K562 (cell line): ENCODE measurements around the gene LPIN2. TPM values are rescaled to one million over a fixed set of nuclear protein-coding genes. Genes with fewer than 3 reads are reported as not detected.

ENCODE experiments used
- ATAC-seq: fragments of 200-7000 bp; cut with Tn5 transposase; 3 replicates; pipeline ENCODE4 v1.9.1; 2020; ENCODE audit warnings: moderate library complexity
- BruUV-seq: library from RNA; stranded (reverse); fragments of 400-500 nt; replicated peaks from 2 replicates; lab custom pipeline; 2021; lab: Mats Ljungman, UMichigan
- CTCF ChIA-PET: fragments of 300-600 bp; formaldehyde crosslinking; extraction: SDS; loops from one replicate; lab custom pipeline; 2021; ENCODE audit warnings: low intra/inter-chr PET ratio; lab: Yijun Ruan, JAX
- POLR2A ChIA-PET: fragments of 300-600, 350-650 bp; sonication (Branson Sonifier 250); formaldehyde crosslinking; extraction: SDS; loops from one replicate; lab custom pipeline; 2021; ENCODE audit warnings: antibody characterized with exemption, inconsistent platforms; lab: Yijun Ruan, JAX
- DNase-seq, 4 experiments: peaks; one replicate each; pipeline versions ENCODE4 v3.0.0 to v3.0.0-alpha.2; 2011 to 2018; ENCODE audit warnings: low spot score in 3 of 4, mixed read lengths in 3 of 4; ENCODE audit errors: extremely low read depth in 1 of 4
- FAIRE-seq: peaks from 2 replicates; lab custom pipeline; 2011; peaks lifted over from hg19 to GRCh38; lab: Jason Lieb, UNC
- H2AFZ ChIP-seq: 2 replicates; pipeline ENCODE4 v1.6.0; 2011; ENCODE audit warnings: low read depth, low read length, control low read depth, inconsistent platforms
- H3K27ac ChIP-seq: fragments of 200-600 bp; 3 replicates; pipeline ENCODE4 v1.8.0; 2011; ENCODE audit warnings: low read depth, mild to moderate bottlenecking, control low read depth, inconsistent platforms, low read length, moderate library complexity, mixed read lengths; ENCODE audit errors: extremely low read depth
- H3K27me3 ChIP-seq, 2 experiments: fragments of 300-600 bp in 1 of 2; 2 replicates in 1 of 2; 3 replicates in 1 of 2; pipeline versions ENCODE4 v1.6.0 to v1.8.0; 2011; ENCODE audit warnings: inconsistent platforms in 2 of 2, low read length in 2 of 2, mild to moderate bottlenecking in 1 of 2, mixed read lengths in 1 of 2, moderate library complexity in 1 of 2; ENCODE audit not compliant: control insufficient read depth in 2 of 2, insufficient read depth in 2 of 2
- H3K36me3 ChIP-seq: fragments of 300-600 bp; 3 replicates; pipeline ENCODE4 v1.8.0; 2011; ENCODE audit warnings: mild to moderate bottlenecking, low read length, inconsistent platforms; ENCODE audit not compliant: control insufficient read depth, insufficient read depth
- H3K4me1 ChIP-seq, 2 experiments: fragments of 200-600 bp in 1 of 2; replicated peaks in 1 of 2; 2 replicates in 1 of 2; 3 replicates in 1 of 2; pipeline versions ENCODE4 v1.5.1 to v1.8.0; 2011; ENCODE audit warnings: inconsistent platforms in 2 of 2, low read length in 2 of 2, mild to moderate bottlenecking in 1 of 2, mixed read lengths in 1 of 2, moderate library complexity in 1 of 2; ENCODE audit not compliant: control insufficient read depth in 2 of 2, insufficient read depth in 2 of 2
- H3K4me2 ChIP-seq: 2 replicates; pipeline ENCODE4 v1.6.1; 2011; ENCODE audit warnings: low read length, control low read depth, inconsistent platforms, mixed read lengths; ENCODE audit not compliant: insufficient read depth
- H3K4me3 ChIP-seq: fragments of 200-600 bp; sonication (generic), shearing (Covaris generic); 2 replicates; pipeline ENCODE4 v1.5.1; 2016; ENCODE audit warnings: control low read depth, inconsistent platforms
- H3K79me2 ChIP-seq: fragments of 200-600 bp; 3 replicates; pipeline ENCODE4 v1.8.0; 2011; ENCODE audit warnings: low read length, inconsistent platforms; ENCODE audit not compliant: control insufficient read depth, insufficient read depth
- H3K9ac ChIP-seq, 2 experiments: 2 replicates each; pipeline versions ENCODE4 v1.6.0 to v1.6.1; 2011; ENCODE audit warnings: low read depth in 2 of 2, low read length in 2 of 2, control low read depth in 1 of 2, inconsistent platforms in 1 of 2, mild to moderate bottlenecking in 1 of 2, mixed read lengths in 1 of 2; ENCODE audit not compliant: insufficient read depth in 1 of 2
- H3K9me1 ChIP-seq: one replicate; pipeline ENCODE4 v1.6.0; 2011; ENCODE audit warnings: inconsistent platforms, mild to moderate bottlenecking, low read length, moderate library complexity; ENCODE audit not compliant: control insufficient read depth, insufficient read depth
- H3K9me3 ChIP-seq: replicated peaks from 2 replicates; pipeline ENCODE4 v1.5.1; 2011; ENCODE audit warnings: low read depth, low read length, inconsistent platforms; ENCODE audit not compliant: control insufficient read depth, insufficient read depth
- H4K20me1 ChIP-seq: replicated peaks from 2 replicates; pipeline ENCODE4 v1.6.1; 2011; ENCODE audit warnings: low read length, inconsistent platforms, mixed read lengths; ENCODE audit not compliant: control insufficient read depth, insufficient read depth
- ATF1 ChIP-seq, 2 experiments: fragments of 450-650 bp in 1 of 2; IDR thresholded peaks; 2 replicates each; pipeline ENCODE4 v1.6.1; 2016; ENCODE audit warnings: missing compliant biosample characterization in 1 of 2, missing genetic modification characterization in 1 of 2
- CREB3L1 ChIP-seq: fragments of 450-650 bp; IDR thresholded peaks from 2 replicates; pipeline ENCODE4 v1.6.1; 2014; ENCODE audit warnings: low read depth, mild to moderate bottlenecking, moderate library complexity, borderline replicate concordance
- FOXK1 ChIP-seq: sonication (generic); formaldehyde crosslinking; IDR thresholded peaks from 2 replicates; pipeline ENCODE4 v1.8.0; 2022; ENCODE audit warnings: missing genetic modification reagents, mild to moderate bottlenecking, borderline replicate concordance
- HDGF ChIP-seq: fragments of 450-650 bp; IDR thresholded peaks from 2 replicates; pipeline ENCODE4 v1.6.1; 2016
- HOXB6 ChIP-seq: fragments of 250-450 bp; sonication (Bioruptor Pico); IDR thresholded peaks from 2 replicates; pipeline ENCODE4 v1.5.1; 2022; ENCODE audit warnings: mild to moderate bottlenecking, borderline replicate concordance
- JUND ChIP-seq, 2 experiments: IDR thresholded peaks; 2 replicates in 1 of 2; 3 replicates in 1 of 2; pipeline ENCODE4 v1.6.1; 2011; ENCODE audit warnings: borderline replicate concordance in 2 of 2, low read depth in 2 of 2, low read length in 2 of 2, improper control_type of control experiment in 1 of 2, missing biosample characterization in 1 of 2, missing genetic modification characterization in 1 of 2, missing genetic modification reagents in 1 of 2
- KDM1A ChIP-seq, 2 experiments: fragments of 450-650 bp; IDR thresholded peaks; 2 replicates each; pipeline ENCODE4 v1.6.1; 2016; ENCODE audit warnings: mild to moderate bottlenecking in 2 of 2
- LARP7 ChIP-seq: fragments of 450-650 bp; IDR thresholded peaks from 2 replicates; pipeline ENCODE4 v1.6.1; 2016
- MLX ChIP-seq, 2 experiments: fragments of 450-650 bp in 1 of 2; sonication (generic) in 1 of 2; formaldehyde crosslinking; conservative IDR thresholded peaks; 2 replicates each; pipeline versions ENCODE4 v1.4.0 to v1.8.1; 2020 to 2022; ENCODE audit warnings: mild to moderate bottlenecking in 1 of 2, missing genetic modification reagents in 1 of 2
- MTA3 ChIP-seq: fragments of 450-650 bp; formaldehyde crosslinking; IDR thresholded peaks from 2 replicates; pipeline ENCODE4 v1.6.1; 2017; ENCODE audit warnings: mild to moderate bottlenecking, borderline replicate concordance
- MXI1 ChIP-seq: IDR thresholded peaks from 2 replicates; pipeline ENCODE4 v1.6.1; 2011; ENCODE audit warnings: low read depth, mild to moderate bottlenecking, improper control_type of control experiment, low read length
- PCBP1 ChIP-seq: fragments of 200-400 bp; formaldehyde crosslinking; IDR thresholded peaks from 2 replicates; pipeline ENCODE4 v1.6.1; 2018; ENCODE audit warnings: mild to moderate bottlenecking, low read depth, low read length; ENCODE audit not compliant: poor library complexity, severe bottlenecking
- PURB ChIP-seq: sonication (generic); formaldehyde crosslinking; IDR thresholded peaks from 2 replicates; pipeline ENCODE4 v1.9.0; 2021; ENCODE audit warnings: low read depth, mild to moderate bottlenecking, missing genetic modification reagents
- SMARCE1 ChIP-seq: fragments of 450-650 bp; IDR thresholded peaks from 2 replicates; pipeline ENCODE4 v1.7.1; 2016; ENCODE audit warnings: mild to moderate bottlenecking
- TCF15 ChIP-seq: fragments of 250-450 bp; sonication (Bioruptor Pico); IDR thresholded peaks from 2 replicates; pipeline ENCODE4 v1.8.0; 2022; ENCODE audit warnings: moderate library complexity, mild to moderate bottlenecking, inconsistent platforms
- U2AF2 ChIP-seq: fragments of 200-400 bp; formaldehyde crosslinking; optimal IDR thresholded peaks from 2 replicates; pipeline ENCODE3; 2017; ENCODE audit warnings: low read depth, mild to moderate bottlenecking, low read length
- ZBTB43 ChIP-seq: sonication (generic); formaldehyde crosslinking; IDR thresholded peaks from 2 replicates; pipeline ENCODE4 v1.8.0; 2023; ENCODE audit warnings: mild to moderate bottlenecking, missing genetic modification reagents
- ZNF699 ChIP-seq: fragments of 250-450 bp; sonication (Bioruptor Pico); IDR thresholded peaks from 2 replicates; pipeline ENCODE4 v1.8.0; 2021; ENCODE audit warnings: mild to moderate bottlenecking, moderate library complexity; ENCODE audit not compliant: insufficient replicate concordance
- WGBS: fragments of 100-300 bp; shearing (Covaris generic); methylation state at CpG from one replicate; pipeline ENCODE4 v1.1.6; 2016; ENCODE audit warnings: low coverage, mixed read lengths; ENCODE audit not compliant: insufficient coverage; ENCODE audit errors: missing lambda C conversion rate; 5-methylcytosine and 5-hydroxymethylcytosine counted together
- in situ Hi-C: fragments of 300-500 bp; cut with MboI; formaldehyde crosslinking; loops from 4 replicates; pipeline ENCODE4 v1.15.0; 2018; ENCODE audit warnings: inconsistent platforms, mixed read lengths
- intact Hi-C: fragments of 100-400 bp; cut with micrococcal nuclease; formaldehyde crosslinking; loops from 2 replicates; pipeline ENCODE4 v1.14.2; 2022
- polyA plus RNA-seq, 8 experiments: library from polyadenylated mRNA; depleted of rRNA in 4 of 8; stranded (reverse) in 5 of 8; unstranded in 3 of 8; fragments of >200 nt; fragmentation: Nextera tagmentation in 2 of 8; fragmentation: Illumina TruSeq in 1 of 8; extraction: Ambion mirVana in 2 of 8; extraction: Trizol in 1 of 8; gene quantifications; 2 replicates each; pipeline versions ENCODE4 v1.2.1 to v1.2.3, GENCODE V29; 2011 to 2014; ENCODE audit warnings: inconsistent platforms in 1 of 8, missing spikeins in 1 of 8
- total RNA-seq, 7 experiments: library from RNA; depleted of rRNA in 6 of 7; stranded (reverse); fragments of >200 nt in 6 of 7; fragmentation: Illumina TruSeq in 2 of 7; extraction: Trizol in 2 of 7; gene quantifications; 2 replicates each; pipeline versions ENCODE4 v1.2.1 to v1.2.3, GENCODE V29; 2011 to 2021; ENCODE audit warnings: low replicate concordance in 1 of 7

LPIN2 gene
- total and polyA plus RNA-seq, 9 of the 15 experiments (the other 6 are each of a cell fraction or from before 2014, with no cell fraction given) = 5.2 to 34.8 (median 24.6) TPM

- TF ChIP-seq ZBTB43 (CRISPR knock-in tag) (no peak), JUND (IDR thresholded peaks at IDR 0.05; ENCODE audit: borderline replicate concordance, low read depth, low read length) (0 out of 2 replicates have a peak, but pooled peaks have one; percentile 12), JUND (tag; IDR thresholded peaks at IDR 0.05; ENCODE audit: borderline replicate concordance, low read depth, low read length) (0 out of 3 replicates have a peak, but pooled peaks have one; percentile 16), MXI1 (no peak), ATF1 (CRISPR knock-in tag; IDR thresholded peaks at IDR 0.05) (no peak), ATF1 (tag; IDR thresholded peaks at IDR 0.05) (no peak), U2AF2 (no peak)
Observed at GRCh38 chr18:2978661-2979106, 34.3 kb downstream of the LPIN2 start (continued).

GRCh38 chr18:2978208-2978607, 34.7 kb downstream of the LPIN2 start:
- peaks cover 6 to 51% of the 10 kb centered on the region in 2 experiments; a peak in 4 of 5 replicates for H3K4me1 ChIP-seq
- H3K27ac ChIP-seq = no peak overlapping the region
- no peak overlapping the region for H3K9ac ChIP-seq
- ATAC-seq (no peak), FAIRE-seq (no peak)
- H3K36me3 ChIP-seq = peaks cover 3% of the 10 kb centered on the region; the same call in 1 of the 3 replicates
- H3K4me3 ChIP-seq = no peak overlapping the region
- POLR2A ChIA-PET = interaction anchor here (1.1 kb wide), 1 partner anchor 11 kb away, joined by 3 read pairs; no protein-coding TSS in a partner anchor
- H3K9me3 ChIP-seq = no peaks in the 10 kb centered on the region
- H4K20me1 ChIP-seq = peaks cover 18% of the 10 kb centered on the region
- H3K4me2 ChIP-seq = no peak overlapping the region
- TF ChIP-seq ZNF699 (CRISPR knock-in tag) (no peak), SMARCE1 (no peak), MTA3 (no peak), MLX (CRISPR knock-in tag; conservative IDR thresholded peaks at IDR 0.05) (no peak), CREB3L1 (no peak), PURB (CRISPR knock-in tag) (no peak), TCF15 (CRISPR knock-in tag) (no peak), HOXB6 (CRISPR knock-in tag) (no peak), KDM1A (IDR thresholded peaks at IDR 0.05) (no peak), HDGF (no peak), FOXK1 (CRISPR knock-in tag) (no peak), LARP7 (no peak), PCBP1 (no peak)
- TF ChIP-seq, all 486 proteins: peak for 0
- BruUV-seq = no TSS peak
- in situ Hi-C loops (no loop called here), intact Hi-C loops (no loop called here)
- H3K27me3 ChIP-seq = no peaks in the 10 kb centered on the region
- no peak for DNase-seq
- 41% methylated on average over 3 of the region's 3 CpGs for WGBS
- H2AFZ ChIP-seq = no peak overlapping the region
- peaks cover 93% of the 10 kb centered on the region for H3K79me2 ChIP-seq
- CTCF ChIA-PET = no interaction called here
- peaks cover 4% of the 10 kb centered on the region for H3K9me1 ChIP-seq
